Measurements from ENCODE around the gene MBL2.

DNA sequence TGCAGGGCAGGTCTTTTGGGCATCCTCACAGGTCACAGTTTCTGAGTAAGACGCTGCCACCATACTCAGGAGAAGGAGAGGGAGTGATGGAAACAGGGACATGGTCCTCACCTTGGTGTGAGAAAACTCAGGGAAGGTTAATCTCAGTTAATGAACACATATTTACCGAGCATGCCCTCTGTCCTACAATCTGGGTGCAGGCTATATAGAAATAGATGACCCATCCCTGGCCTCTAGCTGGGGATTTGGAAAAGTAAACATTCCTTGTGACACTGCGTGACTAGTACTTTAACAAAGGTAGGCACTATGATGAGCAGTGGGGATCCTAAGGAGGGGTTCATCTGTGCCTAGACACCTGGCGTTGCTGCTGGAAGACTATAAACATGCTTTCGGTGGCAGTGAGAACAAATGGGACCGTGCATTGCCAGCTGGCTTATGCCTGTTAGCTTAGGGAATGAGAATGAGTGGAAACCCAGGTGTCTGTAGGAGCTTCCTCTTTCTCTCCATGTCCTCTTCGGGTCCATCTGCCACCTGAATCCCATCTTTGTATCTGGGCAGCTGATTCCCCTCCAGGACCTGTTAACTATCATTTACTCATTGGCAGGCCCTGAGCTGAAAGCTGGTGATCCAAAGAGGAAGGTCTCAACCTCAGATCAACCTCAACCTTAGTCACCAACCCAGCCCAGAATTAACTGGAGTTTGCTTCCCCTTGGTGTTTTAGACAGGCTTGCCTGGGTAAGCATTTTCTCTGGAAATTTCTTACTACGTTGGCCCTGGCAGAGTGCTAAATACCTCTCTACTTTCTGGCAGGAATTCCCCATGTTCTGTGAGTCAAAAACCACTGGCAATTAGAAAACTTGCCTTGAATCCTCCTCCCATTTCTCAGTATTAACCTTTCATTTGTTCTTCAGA, 794 bp downstream of the MBL2 start:
- TF ChIP-seq, protein P1, sequence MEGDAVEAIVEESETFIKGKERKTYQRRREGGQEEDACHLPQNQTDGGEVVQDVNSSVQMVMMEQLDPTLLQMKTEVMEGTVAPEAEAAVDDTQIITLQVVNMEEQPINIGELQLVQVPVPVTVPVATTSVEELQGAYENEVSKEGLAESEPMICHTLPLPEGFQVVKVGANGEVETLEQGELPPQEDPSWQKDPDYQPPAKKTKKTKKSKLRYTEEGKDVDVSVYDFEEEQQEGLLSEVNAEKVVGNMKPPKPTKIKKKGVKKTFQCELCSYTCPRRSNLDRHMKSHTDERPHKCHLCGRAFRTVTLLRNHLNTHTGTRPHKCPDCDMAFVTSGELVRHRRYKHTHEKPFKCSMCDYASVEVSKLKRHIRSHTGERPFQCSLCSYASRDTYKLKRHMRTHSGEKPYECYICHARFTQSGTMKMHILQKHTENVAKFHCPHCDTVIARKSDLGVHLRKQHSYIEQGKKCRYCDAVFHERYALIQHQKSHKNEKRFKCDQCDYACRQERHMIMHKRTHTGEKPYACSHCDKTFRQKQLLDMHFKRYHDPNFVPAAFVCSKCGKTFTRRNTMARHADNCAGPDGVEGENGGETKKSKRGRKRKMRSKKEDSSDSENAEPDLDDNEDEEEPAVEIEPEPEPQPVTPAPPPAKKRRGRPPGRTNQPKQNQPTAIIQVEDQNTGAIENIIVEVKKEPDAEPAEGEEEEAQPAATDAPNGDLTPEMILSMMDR (IDR thresholded peaks at IDR 0.05) = no peak
- no peak for TF ChIP-seq ZFX (IDR thresholded peaks at IDR 0.05; ENCODE audit: borderline replicate concordance)
